CD8-positive, alpha-beta memory T cell (primary cell): ENCODE data around the gene CHRNA4. TPM values are rescaled to one million over a fixed set of nuclear protein-coding genes. Genes with fewer than 3 reads are reported as not detected.
A peak's percentile ranks its signal among the peaks of the same experiment; 100 is the strongest.

ENCODE experiments used
- CTCF ChIA-PET: fragments of 350-600 bp; sonication (Branson Sonifier 250); formaldehyde crosslinking; loops from one replicate; lab custom pipeline; 2021; ENCODE audit warnings: antibody characterized with exemption; lab: Charles Lee
- POLR2A ChIA-PET: fragments of 350-600 bp; sonication (Branson Sonifier 250); formaldehyde crosslinking; loops from one replicate; lab custom pipeline; 2021; ENCODE audit warnings: antibody characterized with exemption; lab: Charles Lee
- DNase-seq, 5 donors: peaks; one replicate each; pipeline versions ENCODE4 v3.0.0 to v3.0.0-alpha.2; 2020 to 2022; ENCODE audit warnings: mixed read lengths in 1 of 5
- H3K27ac ChIP-seq: one replicate; pipeline ENCODE4 v1.7.0; 2013; ENCODE audit warnings: low read depth, mild to moderate bottlenecking, low read length, moderate library complexity
- H3K27me3 ChIP-seq: 2 replicates; pipeline ENCODE4 v1.7.0; 2013; ENCODE audit warnings: low read length, mild to moderate bottlenecking; ENCODE audit not compliant: insufficient read depth, poor library complexity, severe bottlenecking
- H3K36me3 ChIP-seq: 2 replicates; pipeline ENCODE4 v1.7.0; 2013; ENCODE audit warnings: mild to moderate bottlenecking, low read length, moderate library complexity; ENCODE audit not compliant: insufficient read depth
- H3K4me1 ChIP-seq: 2 replicates; pipeline ENCODE4 v1.7.0; 2013; ENCODE audit warnings: mild to moderate bottlenecking, low read length, moderate library complexity; ENCODE audit not compliant: insufficient read depth
- H3K4me3 ChIP-seq: 2 replicates; pipeline ENCODE4 v1.7.0; 2013; ENCODE audit warnings: mild to moderate bottlenecking, low read length
- H3K9me3 ChIP-seq: 2 replicates; pipeline ENCODE4 v1.7.0; 2013; ENCODE audit warnings: mild to moderate bottlenecking, low read length
- H3K27ac Mint-ChIP-seq, 8 donors: one replicate each; pipeline ENCODE4 v1.8.0; 2020 to 2021; ENCODE audit warnings: mixed read lengths in 8 of 8, mild to moderate bottlenecking in 6 of 8, inconsistent platforms in 3 of 8, moderate library complexity in 3 of 8
- H3K27me3 Mint-ChIP-seq, 2 donors: one replicate each; pipeline ENCODE4 v1.8.0; 2020 to 2021; ENCODE audit warnings: mixed read lengths in 2 of 2, mild to moderate bottlenecking in 1 of 2, moderate library complexity in 1 of 2
- H3K36me3 Mint-ChIP-seq, 3 donors: one replicate each; pipeline ENCODE4 v1.8.0; 2020 to 2021; ENCODE audit warnings: mixed read lengths in 3 of 3, inconsistent platforms in 1 of 3, mild to moderate bottlenecking in 1 of 3
- H3K4me1 Mint-ChIP-seq, 3 donors: one replicate each; pipeline ENCODE4 v1.8.0; 2020 to 2021; ENCODE audit warnings: mixed read lengths in 3 of 3, inconsistent platforms in 1 of 3, mild to moderate bottlenecking in 1 of 3
- H3K4me3 Mint-ChIP-seq, 7 donors: one replicate each; pipeline ENCODE4 v1.8.0; 2020 to 2021; ENCODE audit warnings: mixed read lengths in 7 of 7, mild to moderate bottlenecking in 6 of 7, moderate library complexity in 4 of 7, inconsistent platforms in 2 of 7
- H3K9me3 Mint-ChIP-seq, 5 donors: one replicate each; pipeline ENCODE4 v1.8.0; 2020 to 2022; ENCODE audit warnings: mixed read lengths in 5 of 5, mild to moderate bottlenecking in 3 of 5, moderate library complexity in 2 of 5, inconsistent platforms in 1 of 5
- polyA plus RNA-seq: library from polyadenylated mRNA; unstranded; fragments of 300-500 nt; fragmentation: Illumina TruSeq; gene quantifications from one replicate; pipeline ENCODE4 v1.2.3, GENCODE V29; 2021
- total RNA-seq, 2 experiments: library from RNA; stranded (reverse); gene quantifications; one replicate each; pipeline ENCODE4 v1.2.3, GENCODE V29; 2021

Gene CHRNA4
- total and polyA plus RNA-seq, 3 experiments from 2014 or later, result not detected

DNA sequence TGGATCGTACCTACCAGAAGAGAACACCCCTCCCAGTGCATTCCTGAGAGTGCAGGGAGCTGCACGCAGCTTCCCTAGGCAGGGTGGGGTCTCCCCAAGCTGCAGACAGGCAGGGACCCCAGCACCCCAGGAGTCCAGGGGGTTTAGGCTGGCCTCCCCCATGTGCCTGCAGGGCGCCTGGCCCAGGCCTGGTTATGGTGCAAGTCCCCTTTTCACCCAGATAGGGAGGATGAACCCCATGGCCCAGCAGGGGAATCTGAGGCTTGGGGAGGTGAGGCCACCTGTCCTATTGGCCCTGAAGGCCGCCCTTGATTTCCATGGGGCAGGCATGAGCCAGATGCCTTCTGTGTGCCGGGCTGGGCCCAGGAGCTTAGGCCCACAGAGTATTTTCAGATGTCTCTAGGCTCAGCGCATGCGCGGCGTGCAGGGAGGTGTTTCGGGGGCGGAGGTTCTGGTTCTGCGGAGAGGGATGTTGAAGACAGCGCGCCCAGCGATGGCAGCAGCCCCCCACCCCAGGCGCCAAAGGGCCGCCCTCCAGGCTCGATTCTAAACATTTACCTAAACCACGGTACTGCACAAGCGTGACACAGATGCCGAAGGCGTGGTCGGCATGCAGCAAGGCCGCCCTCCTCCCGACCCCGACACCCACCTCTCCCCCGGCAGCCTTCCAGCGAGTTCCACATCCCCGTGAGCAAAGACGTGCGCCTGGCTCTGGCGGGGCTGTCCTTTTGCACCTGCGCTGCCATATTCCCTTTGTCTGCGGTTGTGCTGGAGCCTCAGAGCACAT, 38.8 kb downstream of the CHRNA4 start:
- H3K4me3 Mint-ChIP-seq, result no peak overlapping the region
- H3K9me3 Mint-ChIP-seq, result peaks cover 0 to 3% (median 0%) of the 10 kb centered on the region in 5 donors
- H3K4me1 Mint-ChIP-seq, result peaks cover 0 to 5% (median 4%) of the 10 kb centered on the region in 3 donors
- peaks cover 2 to 12% of the 10 kb centered on the region in 2 donors for H3K27me3 Mint-ChIP-seq
- no peaks in the 10 kb centered on the region for H3K9me3 ChIP-seq
- no peak overlapping the region for H3K27ac ChIP-seq
- H3K36me3 Mint-ChIP-seq, result no peaks in the 10 kb centered on the region
- ChIA-PET CTCF (no interaction called here), POLR2A (no interaction called here)
- no peaks in the 10 kb centered on the region for H3K36me3 ChIP-seq
- no peak overlapping the region for H3K27ac Mint-ChIP-seq
- no peak overlapping the region for H3K4me3 ChIP-seq
- peaks cover 13% of the 10 kb centered on the region for H3K4me1 ChIP-seq
- peak in 2 of 5 donors; percentile 0 to 27 for DNase-seq
- no peaks in the 10 kb centered on the region for H3K27me3 ChIP-seq

DNA sequence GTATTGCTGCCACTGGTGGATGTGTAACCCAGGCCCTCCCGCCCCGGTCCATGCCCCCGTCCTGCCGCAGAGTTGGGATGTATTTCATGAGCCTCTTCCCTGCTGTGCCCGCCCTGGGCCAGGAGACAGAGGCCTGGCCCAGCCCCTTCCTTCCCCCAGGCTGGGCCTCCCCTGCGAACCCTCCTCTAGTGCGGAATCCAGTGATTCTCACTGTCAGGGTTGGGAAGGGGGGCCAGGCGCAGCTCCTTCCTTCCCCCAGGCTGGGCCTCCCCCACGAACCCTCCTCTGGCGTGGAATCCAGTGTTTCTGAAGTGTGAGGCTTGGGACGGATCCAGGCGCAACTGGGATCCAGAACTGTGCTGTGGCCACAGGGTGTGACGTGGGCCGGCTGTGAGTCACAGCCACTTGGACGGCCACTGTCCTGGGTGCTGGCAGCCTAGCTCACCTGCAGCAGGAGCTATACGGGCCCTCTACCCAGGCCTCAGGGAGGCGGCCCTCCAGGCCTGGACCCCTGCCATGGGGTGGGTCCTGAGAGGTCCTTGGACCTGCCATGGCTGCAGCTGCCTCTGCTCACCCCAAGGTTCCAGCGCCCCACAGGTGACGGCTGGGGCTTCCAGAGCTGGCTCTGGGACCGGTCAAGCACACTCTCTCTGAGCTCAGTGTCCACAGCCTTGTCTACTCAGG, 39.9 kb downstream of the CHRNA4 start:
- ChIA-PET POLR2A (no interaction called here), CTCF (no interaction called here)
- Histone ChIP-seq H3K9me3 (no peaks in the 10 kb centered on the region), H3K36me3 (no peaks in the 10 kb centered on the region), H3K27me3 (no peaks in the 10 kb centered on the region), H3K27ac (no peak overlapping the region), H3K4me3 (no peak overlapping the region), H3K4me1 (peaks cover 8% of the 10 kb centered on the region)
- peaks cover 0 to 1% (median 0%) of the 10 kb centered on the region in 5 donors for H3K9me3 Mint-ChIP-seq
- no peak overlapping the region for H3K4me3 Mint-ChIP-seq
- H3K36me3 Mint-ChIP-seq, result no peaks in the 10 kb centered on the region
- H3K27me3 Mint-ChIP-seq, result peaks cover 4 to 15% of the 10 kb centered on the region in 2 donors
- H3K4me1 Mint-ChIP-seq, result peaks cover 0 to 2% (median 0%) of the 10 kb centered on the region in 3 donors
- peak in 1 of 5 donors; percentile 30 for DNase-seq
- H3K27ac Mint-ChIP-seq, result no peak overlapping the region

GRCh38 chr20:63320616-63321147, 40.5 kb downstream of the CHRNA4 start:
- ChIA-PET CTCF (no interaction called here), POLR2A (no interaction called here)
- Histone ChIP-seq H3K27me3 (no peaks in the 10 kb centered on the region), H3K4me1 (peaks cover 2% of the 10 kb centered on the region), H3K36me3 (no peaks in the 10 kb centered on the region), H3K27ac (no peak overlapping the region), H3K4me3 (no peak overlapping the region), H3K9me3 (no peaks in the 10 kb centered on the region)
- H3K27ac Mint-ChIP-seq, result no peak overlapping the region
- H3K36me3 Mint-ChIP-seq, result no peaks in the 10 kb centered on the region
- H3K9me3 Mint-ChIP-seq, result no peaks in the 10 kb centered on the region
- H3K4me3 Mint-ChIP-seq, result no peak overlapping the region
- peaks cover 4 to 15% of the 10 kb centered on the region in 2 donors for H3K27me3 Mint-ChIP-seq
- DNase-seq, result peak in 2 of 5 donors; percentile 0 to 34
- no peaks in the 10 kb centered on the region for H3K4me1 Mint-ChIP-seq

GRCh38 chr20:63320041-63320511, 41.1 kb downstream of the CHRNA4 start:
- Mint-ChIP-seq H3K9me3 (no peaks in the 10 kb centered on the region), H3K27me3 (peaks cover 4 to 15% of the 10 kb centered on the region in 2 donors), H3K4me1 (no peaks in the 10 kb centered on the region), H3K27ac (no peak overlapping the region), H3K4me3 (no peak overlapping the region), H3K36me3 (no peaks in the 10 kb centered on the region)
- DNase-seq, result peak in 1 of 5 donors; percentile 38
- ChIA-PET POLR2A (no interaction called here), CTCF (no interaction called here)
- H3K9me3 ChIP-seq, result no peaks in the 10 kb centered on the region
- H3K4me3 ChIP-seq, result no peak overlapping the region
- H3K4me1 ChIP-seq, result no peaks in the 10 kb centered on the region
- no peaks in the 10 kb centered on the region for H3K36me3 ChIP-seq
- H3K27me3 ChIP-seq, result no peaks in the 10 kb centered on the region
- H3K27ac ChIP-seq, result no peak overlapping the region

DNA sequence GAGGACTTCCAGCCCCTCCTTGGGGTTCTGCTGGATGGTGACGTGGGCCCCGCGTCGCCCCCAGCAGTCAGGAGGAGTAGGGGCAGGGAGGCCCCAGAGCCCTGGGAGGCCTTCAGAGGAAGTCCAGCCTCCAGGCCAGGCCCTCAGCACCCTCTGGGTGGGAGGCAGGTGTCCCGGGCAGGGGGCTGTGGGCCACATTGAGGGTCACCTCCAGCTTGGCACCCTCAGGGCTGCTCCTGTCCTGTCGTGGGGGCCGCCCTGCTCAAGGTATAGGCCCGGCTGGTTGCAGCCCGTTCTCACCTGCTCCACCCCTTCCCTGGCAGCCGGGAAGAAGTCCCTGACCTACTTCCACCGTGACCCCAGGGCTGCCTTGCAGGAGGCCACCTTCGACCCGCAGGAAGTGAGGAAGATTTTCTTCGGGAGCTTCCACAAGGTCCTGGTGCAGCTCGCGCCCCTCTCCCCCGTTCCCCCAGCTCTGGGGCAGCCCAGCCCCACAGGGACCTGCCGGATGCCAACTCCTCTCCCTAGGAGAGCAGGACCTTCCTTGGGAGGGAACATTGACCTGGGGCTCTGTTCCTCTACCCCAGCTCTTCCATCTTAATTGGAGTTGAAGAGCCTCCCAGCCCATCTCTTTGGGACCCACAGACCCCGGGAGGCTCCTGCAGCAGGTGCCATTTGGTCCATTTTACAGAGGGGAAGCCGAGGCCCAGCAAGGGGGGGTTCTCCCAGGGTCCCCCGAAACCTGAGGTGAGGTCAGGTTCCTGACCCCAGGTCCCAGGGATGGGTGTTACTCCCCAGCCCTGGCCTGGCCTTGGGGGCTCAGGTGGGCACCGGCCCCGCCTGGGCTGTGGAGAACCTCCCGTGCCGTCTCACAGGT, 41.7 kb downstream of the CHRNA4 start:
- H3K27me3 Mint-ChIP-seq, result peaks cover 4 to 15% of the 10 kb centered on the region in 2 donors
- no peaks in the 10 kb centered on the region for H3K4me1 Mint-ChIP-seq
- H3K36me3 ChIP-seq, result no peaks in the 10 kb centered on the region
- H3K4me3 ChIP-seq, result no peak overlapping the region
- H3K27ac Mint-ChIP-seq, result no peak overlapping the region
- H3K9me3 Mint-ChIP-seq, result no peaks in the 10 kb centered on the region
- H3K4me1 ChIP-seq, result no peaks in the 10 kb centered on the region
- no peaks in the 10 kb centered on the region for H3K36me3 Mint-ChIP-seq
- no peaks in the 10 kb centered on the region for H3K9me3 ChIP-seq
- no peaks in the 10 kb centered on the region for H3K27me3 ChIP-seq
- DNase-seq, result peak in 1 of 5 donors; percentile 27
- no peak overlapping the region for H3K4me3 Mint-ChIP-seq
- H3K27ac ChIP-seq, result no peak overlapping the region
- ChIA-PET POLR2A (no interaction called here), CTCF (no interaction called here)

- Histone ChIP-seq H3K27me3 (no peaks in the 10 kb centered on the region), H3K27ac (no peak overlapping the region), H3K9me3 (no peaks in the 10 kb centered on the region), H3K4me1 (no peaks in the 10 kb centered on the region), H3K4me3 (no peak overlapping the region), H3K36me3 (no peaks in the 10 kb centered on the region)
- CTCF ChIA-PET, result no interaction called here
- peak in 1 of 5 donors; percentile 28 for DNase-seq
- Mint-ChIP-seq H3K4me3 (no peak overlapping the region), H3K4me1 (no peaks in the 10 kb centered on the region), H3K27ac (no peak overlapping the region), H3K36me3 (no peaks in the 10 kb centered on the region), H3K27me3 (peaks cover 4 to 9% of the 10 kb centered on the region in 2 donors), H3K9me3 (no peaks in the 10 kb centered on the region)
- POLR2A ChIA-PET, result no interaction called here
Observed at GRCh38 chr20:63318391-63319163, 42.6 kb downstream of the CHRNA4 start.

DNA sequence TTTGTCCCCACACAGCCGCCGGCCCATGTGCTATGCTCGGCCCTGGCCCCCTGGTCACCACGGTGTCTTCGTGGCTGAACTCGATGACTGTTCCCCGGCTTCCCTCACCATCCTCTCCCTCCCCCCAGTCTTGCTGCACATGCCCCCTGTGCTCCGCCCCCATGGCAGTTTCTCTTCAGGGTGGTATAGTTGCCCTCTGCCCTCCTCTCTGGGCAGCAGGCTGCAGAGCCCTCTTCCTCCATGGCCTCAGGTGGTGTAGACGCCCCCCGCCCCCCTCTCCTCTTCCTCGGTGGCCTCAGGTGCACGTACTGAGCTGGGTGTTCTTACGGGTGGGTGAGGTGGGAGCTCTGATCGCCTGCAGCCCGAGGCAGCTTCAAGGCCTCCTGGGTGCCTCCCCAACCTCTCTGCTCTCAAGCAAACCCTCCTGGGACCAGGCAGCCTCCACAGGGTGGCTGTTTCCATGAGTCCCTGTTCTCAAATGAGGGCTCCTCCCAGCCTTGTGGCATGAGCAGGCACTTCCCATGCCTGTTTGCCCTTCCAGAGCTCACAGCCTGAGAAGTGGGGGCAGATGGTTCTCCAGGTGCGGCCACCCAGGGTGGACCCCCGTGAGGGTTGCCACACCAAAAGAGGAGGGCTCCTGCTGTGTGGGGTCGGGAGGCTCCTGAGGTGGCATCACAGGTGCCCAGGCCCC, 43.4 kb downstream of the CHRNA4 start:
- H3K36me3 ChIP-seq, result no peaks in the 10 kb centered on the region
- no peaks in the 10 kb centered on the region for H3K36me3 Mint-ChIP-seq
- H3K4me3 ChIP-seq, result no peak overlapping the region
- H3K27me3 ChIP-seq, result no peaks in the 10 kb centered on the region
- no peak overlapping the region for H3K27ac ChIP-seq
- H3K4me1 Mint-ChIP-seq, result no peaks in the 10 kb centered on the region
- H3K27me3 Mint-ChIP-seq, result peaks cover 4 to 5% of the 10 kb centered on the region in 2 donors
- peak in 2 of 5 donors; percentile 0 to 27 for DNase-seq
- H3K27ac Mint-ChIP-seq, result no peak overlapping the region
- no peaks in the 10 kb centered on the region for H3K9me3 ChIP-seq
- H3K4me1 ChIP-seq, result no peaks in the 10 kb centered on the region
- ChIA-PET POLR2A (interaction anchor here (0.7 kb wide), 1 partner anchor 34 kb away, joined by 6 read pairs; no protein-coding TSS in a partner anchor), CTCF (interaction anchor here (1.5 kb wide), 1 partner anchor 12 kb away, joined by 3 read pairs; no protein-coding TSS in a partner anchor)
- no peaks in the 10 kb centered on the region for H3K9me3 Mint-ChIP-seq
- no peak overlapping the region for H3K4me3 Mint-ChIP-seq
